Sigmoid colon (tissue), 7 donors: ENCODE measurements around the gene FRMD8. TPM values are rescaled to one million over a fixed set of nuclear protein-coding genes. Genes with fewer than 3 reads are reported as not detected.

ENCODE experiments used
- DNase-seq: peaks from one replicate; pipeline ENCODE4 v3.0.0-alpha.2; 2019
- H3K27ac ChIP-seq, 4 donors: fragments of 200-600 bp; sonication (generic); one replicate each; pipeline ENCODE4 v1.5.1; 2016 to 2019; ENCODE audit warnings: mild to moderate bottlenecking in 1 of 4
- H3K27me3 ChIP-seq, 3 donors: fragments of 200-600 bp; sonication (generic); one replicate each; pipeline ENCODE4 v1.5.1; 2019; ENCODE audit warnings: mild to moderate bottlenecking in 1 of 3
- H3K36me3 ChIP-seq, 4 donors: fragments of 200-600 bp; sonication (generic); one replicate each; pipeline ENCODE4 v1.5.1; 2016 to 2019
- H3K4me1 ChIP-seq, 4 donors: fragments of 200-600 bp; sonication (generic); one replicate each; pipeline ENCODE4 v1.5.1; 2017 to 2019
- H3K4me3 ChIP-seq, 4 donors: fragments of 200-600 bp; sonication (generic); one replicate each; pipeline ENCODE4 v1.5.1; 2017 to 2019; ENCODE audit warnings: mild to moderate bottlenecking in 2 of 4, moderate library complexity in 1 of 4
- H3K9me3 ChIP-seq, 4 donors: fragments of 200-600 bp in 3 of 4; sonication (generic) in 3 of 4; one replicate each; pipeline versions ENCODE4 v1.5.1 to v1.6.1; 2013 to 2019
- EP300 ChIP-seq, 4 donors: sonication (generic); formaldehyde crosslinking; IDR thresholded peaks; one replicate each; pipeline ENCODE4 v1.6.1; 2017; ENCODE audit warnings: antibody characterized with exemption in 4 of 4
- POLR2A ChIP-seq, 2 donors: fragments of 450-650 bp; IDR thresholded peaks; one replicate each; pipeline ENCODE4 v1.6.1; 2016; ENCODE audit warnings: antibody characterized with exemption in 2 of 2, mild to moderate bottlenecking in 2 of 2, moderate library complexity in 2 of 2
- POLR2AphosphoS5 ChIP-seq, 4 donors: sonication (generic); formaldehyde crosslinking; IDR thresholded peaks; one replicate each; pipeline ENCODE4 v1.6.1; 2017; ENCODE audit warnings: antibody characterized with exemption in 4 of 4
- WGBS, 2 donors: extraction: QIAGEN DNeasy Blood & Tissue Kit; methylation state at CpG; one replicate each; pipeline ENCODE4 v1.1.7; 2013; 5-methylcytosine and 5-hydroxymethylcytosine counted together
- intact Hi-C: fragments of 100-400 bp; cut with DNase I; formaldehyde crosslinking; loops from one replicate; pipeline ENCODE4 v1.15.1; 2023
- polyA plus RNA-seq, 3 donors: library from polyadenylated mRNA; stranded (reverse); fragments of 200-250 nt; gene quantifications; one replicate each; pipeline ENCODE4 v1.2.3, GENCODE V29; 2013
- total RNA-seq, 4 donors: library from RNA; depleted of rRNA; stranded (reverse); fragments of >200 nt; gene quantifications; one replicate each; pipeline ENCODE4 v1.1.0, GENCODE V29; 2016
- TF ChIP-seq, protein P1 (sequence below), 4 experiments: fragments of 450-650 bp in 3 of 4; fragments of 200-600 bp in 1 of 4; IDR thresholded peaks; one replicate each; pipeline ENCODE4 v1.5.1; 2016 to 2019; ENCODE audit warnings: antibody characterized with exemption in 4 of 4, mild to moderate bottlenecking in 3 of 4, moderate library complexity in 2 of 4
- donor health status: healthy with polysubstance abuse.
- donor health status: Bipolar disorder and iron deficiency.
- donor health status: healthy.

The FRMD8 gene
- total and polyA plus RNA-seq, 7 donors: 10.7 to 29.0 (median 21.6) TPM

DNA sequence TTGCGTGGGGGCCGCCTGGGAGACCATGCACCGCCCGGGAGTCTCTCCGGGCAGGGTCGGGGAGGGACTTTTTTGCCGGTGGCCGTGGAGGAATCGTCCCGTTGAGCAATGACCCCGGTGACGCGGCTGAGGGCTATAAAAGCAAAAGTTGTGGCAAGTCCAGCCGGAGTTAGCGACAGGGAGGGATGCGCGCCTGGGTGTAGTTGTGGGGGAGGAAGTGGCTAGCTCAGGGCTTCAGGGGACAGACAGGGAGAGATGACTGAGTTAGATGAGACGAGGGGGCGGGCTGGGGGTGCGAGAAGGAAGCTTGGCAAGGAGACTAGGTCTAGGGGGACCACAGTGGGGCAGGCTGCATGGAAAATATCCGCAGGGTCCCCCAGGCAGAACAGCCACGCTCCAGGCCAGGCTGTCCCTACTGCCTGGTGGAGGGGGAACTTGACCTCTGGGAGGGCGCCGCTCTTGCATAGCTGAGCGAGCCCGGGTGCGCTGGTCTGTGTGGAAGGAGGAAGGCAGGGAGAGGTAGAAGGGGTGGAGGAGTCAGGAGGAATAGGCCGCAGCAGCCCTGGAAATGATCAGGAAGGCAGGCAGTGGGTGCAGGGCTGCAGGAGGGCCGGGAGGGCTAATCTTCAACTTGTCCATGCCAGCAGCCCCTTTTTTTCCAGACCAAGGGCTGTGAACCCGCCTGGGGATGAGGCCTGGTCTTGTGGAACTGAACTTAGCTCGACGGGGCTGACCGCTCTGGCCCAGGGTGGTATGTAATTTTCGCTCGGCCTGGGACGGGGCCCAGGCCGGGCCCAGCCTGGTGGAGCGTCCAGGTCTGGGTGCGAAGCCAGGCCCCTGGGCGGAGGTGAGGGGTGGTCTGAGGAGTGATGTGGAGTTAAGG lies 36.4 kb downstream of the FRMD8 start, which contains the start of gene NEAT1:
NEAT1 (plus strand) TSS at position 166 of the 883 bp plus-strand sequence.
- peak; percentile 99 for DNase-seq
- TF ChIP-seq, protein P1, sequence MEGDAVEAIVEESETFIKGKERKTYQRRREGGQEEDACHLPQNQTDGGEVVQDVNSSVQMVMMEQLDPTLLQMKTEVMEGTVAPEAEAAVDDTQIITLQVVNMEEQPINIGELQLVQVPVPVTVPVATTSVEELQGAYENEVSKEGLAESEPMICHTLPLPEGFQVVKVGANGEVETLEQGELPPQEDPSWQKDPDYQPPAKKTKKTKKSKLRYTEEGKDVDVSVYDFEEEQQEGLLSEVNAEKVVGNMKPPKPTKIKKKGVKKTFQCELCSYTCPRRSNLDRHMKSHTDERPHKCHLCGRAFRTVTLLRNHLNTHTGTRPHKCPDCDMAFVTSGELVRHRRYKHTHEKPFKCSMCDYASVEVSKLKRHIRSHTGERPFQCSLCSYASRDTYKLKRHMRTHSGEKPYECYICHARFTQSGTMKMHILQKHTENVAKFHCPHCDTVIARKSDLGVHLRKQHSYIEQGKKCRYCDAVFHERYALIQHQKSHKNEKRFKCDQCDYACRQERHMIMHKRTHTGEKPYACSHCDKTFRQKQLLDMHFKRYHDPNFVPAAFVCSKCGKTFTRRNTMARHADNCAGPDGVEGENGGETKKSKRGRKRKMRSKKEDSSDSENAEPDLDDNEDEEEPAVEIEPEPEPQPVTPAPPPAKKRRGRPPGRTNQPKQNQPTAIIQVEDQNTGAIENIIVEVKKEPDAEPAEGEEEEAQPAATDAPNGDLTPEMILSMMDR (IDR thresholded peaks at IDR 0.05): no peak
- TF ChIP-seq POLR2AphosphoS5 (IDR thresholded peaks at IDR 0.05): peak; percentile 100
- peak in 3 of 4 donors; percentile 66 to 82 (median 77) for TF ChIP-seq EP300 (IDR thresholded peaks at IDR 0.05)
- peak; percentile 100 for TF ChIP-seq POLR2A (IDR thresholded peaks at IDR 0.05)
- peak within 1 kb of the TSS; percentile 97 to 100 (median 100) for H3K27ac ChIP-seq
- intact Hi-C loops: loop anchor here (1.0 to 5.0 kb wide), 2 partner anchors 54 to 149 kb away; partner anchors contain the start of genes FAM89B and ZNRD2
- peaks cover 8 to 44% (median 29%) of the 10 kb centered on the region in 4 donors for H3K36me3 ChIP-seq
- H3K4me1 ChIP-seq: peaks cover 0 to 57% (median 52%) of the 10 kb centered on the region in 4 donors
- H3K4me3 ChIP-seq: peak within 1 kb of the TSS; percentile 74 to 88 (median 78)
- no peaks in the 10 kb centered on the region for H3K27me3 ChIP-seq
- no peaks in the 10 kb centered on the region for H3K9me3 ChIP-seq
- WGBS, 2 donors: 1 to 6% methylated on average over 40 of the region's 40 CpGs

DNA sequence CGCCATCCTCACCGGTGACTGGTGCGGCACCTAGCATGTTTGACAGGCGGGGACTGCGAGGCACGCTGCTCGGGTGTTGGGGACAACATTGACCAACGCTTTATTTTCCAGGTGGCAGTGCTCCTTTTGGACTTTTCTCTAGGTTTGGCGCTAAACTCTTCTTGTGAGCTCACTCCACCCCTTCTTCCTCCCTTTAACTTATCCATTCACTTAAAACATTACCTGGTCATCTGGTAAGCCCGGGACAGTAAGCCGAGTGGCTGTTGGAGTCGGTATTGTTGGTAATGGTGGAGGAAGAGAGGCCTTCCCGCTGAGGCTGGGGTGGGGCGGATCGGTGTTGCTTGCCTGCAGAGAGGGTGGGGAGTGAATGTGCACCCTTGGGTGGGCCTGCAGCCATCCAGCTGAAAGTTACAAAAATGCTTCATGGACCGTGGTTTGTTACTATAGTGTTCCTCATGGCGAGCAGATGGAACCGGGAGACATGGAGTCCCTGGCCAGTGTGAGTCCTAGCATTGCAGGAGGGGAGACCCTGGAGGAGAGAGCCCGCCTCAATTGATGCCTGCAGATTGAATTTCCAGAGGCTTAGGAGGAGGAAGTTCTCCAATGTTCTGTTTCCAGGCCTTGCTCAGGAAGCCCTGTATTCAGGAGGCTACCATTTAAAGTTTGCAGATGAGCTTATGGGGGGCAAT lies 37.2 kb downstream of the FRMD8 start:
- Histone ChIP-seq H3K9me3 (no peaks in the 10 kb centered on the region), H3K36me3 (peaks cover 8 to 44% (median 30%) of the 10 kb centered on the region in 4 donors), H3K4me1 (peaks cover 0 to 57% (median 52%) of the 10 kb centered on the region in 4 donors), H3K4me3 (peak overlapping the region; percentile 74 to 88 (median 78)), H3K27me3 (no peaks in the 10 kb centered on the region), H3K27ac (peak overlapping the region; percentile 97 to 100 (median 100))
- TF ChIP-seq POLR2AphosphoS5 (IDR thresholded peaks at IDR 0.05): peak in 3 of 4 donors; percentile 1 to 62 (median 48)
- TF ChIP-seq EP300 (IDR thresholded peaks at IDR 0.05): no peak
- TF ChIP-seq, protein P1 (IDR thresholded peaks at IDR 0.05): no peak
- intact Hi-C loops: loop anchor here (5.0 kb wide), 1 partner anchor 149 kb away; the partner anchor contains the start of genes FAM89B and ZNRD2
- 0 to 9% methylated on average over 19 of the region's 19 CpGs for whole genome bisulfite sequencing, 2 donors
- peak; percentile 72 for DNase-seq

DNA sequence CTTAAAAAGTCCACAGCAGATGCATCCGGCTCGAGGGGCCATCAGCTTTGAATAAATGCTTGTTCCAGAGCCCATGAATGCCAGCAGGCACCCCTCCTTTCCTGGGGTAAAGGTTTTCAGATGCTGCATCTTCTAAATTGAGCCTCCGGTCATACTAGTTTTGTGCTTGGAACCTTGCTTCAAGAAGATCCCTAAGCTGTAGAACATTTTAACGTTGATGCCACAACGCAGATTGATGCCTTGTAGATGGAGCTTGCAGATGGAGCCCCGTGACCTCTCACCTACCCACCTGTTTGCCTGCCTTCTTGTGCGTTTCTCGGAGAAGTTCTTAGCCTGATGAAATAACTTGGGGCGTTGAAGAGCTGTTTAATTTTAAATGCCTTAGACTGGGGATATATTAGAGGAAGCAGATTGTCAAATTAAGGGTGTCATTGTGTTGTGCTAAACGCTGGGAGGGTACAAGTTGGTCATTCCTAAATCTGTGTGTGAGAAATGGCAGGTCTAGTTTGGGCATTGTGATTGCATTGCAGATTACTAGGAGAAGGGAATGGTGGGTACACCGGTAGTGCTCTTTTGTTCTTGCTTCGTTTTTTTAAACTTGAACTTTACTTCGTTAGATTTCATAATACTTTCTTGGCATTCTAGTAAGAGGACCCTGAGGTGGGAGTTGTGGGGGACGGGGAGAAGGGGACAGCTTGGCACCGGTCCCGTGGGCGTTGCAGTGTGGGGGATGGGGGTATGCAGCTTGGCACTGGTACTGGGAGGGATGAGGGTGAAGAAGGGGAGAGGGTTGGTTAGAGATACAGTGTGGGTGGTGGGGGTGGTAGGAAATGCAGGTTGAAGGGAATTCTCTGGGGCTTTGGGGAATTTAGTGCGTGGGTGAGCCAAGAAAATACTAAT lies 38.0 kb downstream of the FRMD8 start:
- no peaks in the 10 kb centered on the region for H3K27me3 ChIP-seq
- no peaks in the 10 kb centered on the region for H3K9me3 ChIP-seq
- intact Hi-C loops: loop anchor here (5.0 kb wide), 1 partner anchor 148 kb away; the partner anchor contains the start of genes FAM89B and ZNRD2
- WGBS, 2 donors: 1 to 2% methylated on average over 18 of the region's 18 CpGs
- peak; percentile 77 for DNase-seq
- peak overlapping the region; percentile 74 to 88 (median 78) for H3K4me3 ChIP-seq
- TF ChIP-seq, protein P1 (IDR thresholded peaks at IDR 0.05): no peak
- peak; percentile 14 to 87 (median 74) for TF ChIP-seq POLR2AphosphoS5 (IDR thresholded peaks at IDR 0.05)
- H3K27ac ChIP-seq: peak overlapping the region; percentile 97 to 100 (median 100)
- peaks cover 8 to 44% (median 30%) of the 10 kb centered on the region in 4 donors for H3K36me3 ChIP-seq
- peaks cover 0 to 57% (median 52%) of the 10 kb centered on the region in 4 donors for H3K4me1 ChIP-seq
